NB4 (cell line): Measurements from ENCODE around the gene TSPAN32.

ENCODE experiments used
- CTCF ChIP-seq: IDR thresholded peaks from one replicate; pipeline ENCODE4 v1.5.1; 2012; ENCODE audit warnings: low read depth, low read length
- MAX ChIP-seq: IDR thresholded peaks from 2 replicates; pipeline ENCODE4 v1.6.1; 2011; ENCODE audit warnings: low read depth, low read length
- MYC ChIP-seq: IDR thresholded peaks from 2 replicates; pipeline ENCODE4 v1.6.1; 2011; ENCODE audit warnings: low read depth, low read length
- POLR2A ChIP-seq: IDR thresholded peaks from 2 replicates; pipeline ENCODE4 v1.6.1; 2011; ENCODE audit warnings: mild to moderate bottlenecking; ENCODE audit not compliant: insufficient read length; ENCODE audit errors: extremely low read depth

GRCh38 chr11:2262301-2263070, 39.3 kb upstream of the TSPAN32 start:
- TF ChIP-seq CTCF = no peak
- TF ChIP-seq MAX = no peak
- no peak for TF ChIP-seq POLR2A
- TF ChIP-seq MYC = no peak
